Cortex of kidney (tissue), 1 donor: Measurements from ENCODE around the gene STARD3.
"Not testable (repeated sequence)": the region's sequence is repeated elsewhere in the genome, so short reads cannot be mapped to it uniquely, and the experiment has no call there.

ENCODE experiments used
- DNase-seq: peaks from one replicate; lab custom pipeline; 2025; lab: John Stamatoyannopoulos, UW

STARD3 gene

DNA sequence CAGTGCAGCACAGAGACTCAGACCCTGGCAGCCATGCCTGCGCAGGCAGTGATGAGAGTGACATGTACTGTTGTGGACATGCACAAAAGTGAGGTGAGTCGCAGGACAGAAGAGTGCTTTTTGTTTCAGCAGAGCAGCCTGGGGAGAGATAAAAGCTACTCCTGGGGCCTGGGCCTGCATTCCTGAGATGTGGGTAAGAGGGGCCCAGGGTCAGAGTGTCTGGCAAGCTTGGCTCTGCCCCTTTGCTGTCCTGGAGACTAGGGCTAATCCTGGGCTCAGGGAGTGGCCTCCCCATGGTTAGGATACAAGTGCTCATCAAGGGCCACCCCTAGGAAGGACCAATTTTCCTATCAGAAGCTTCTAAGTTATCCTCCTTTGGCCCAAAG, 58.1 kb downstream of the STARD3 start:
- DNase-seq = no peak

DNA sequence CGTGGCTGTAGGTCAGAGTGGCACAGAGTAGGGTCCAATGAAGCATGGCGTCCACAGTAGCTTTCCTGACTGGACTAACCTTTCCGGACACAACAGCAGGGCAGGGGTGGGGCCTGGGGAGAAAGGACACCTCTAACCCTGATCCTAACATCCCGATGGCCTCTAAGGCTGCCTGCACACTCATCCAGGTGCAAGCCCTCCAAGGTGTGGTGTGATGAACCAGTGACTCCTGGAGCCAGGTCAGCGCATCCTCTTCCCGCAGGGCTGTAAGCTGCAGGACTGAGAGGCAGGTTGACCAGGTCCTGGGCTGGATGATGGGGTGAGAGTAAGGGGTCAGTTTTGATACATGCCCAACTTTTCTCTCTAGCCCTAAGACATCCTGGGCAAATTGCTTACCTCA, 59.8 kb downstream of the STARD3 start:
- DNase-seq = no peak

GRCh38 chr17:39697961-39698360, 61.0 kb downstream of the STARD3 start:
- DNase-seq = no peak

GRCh38 chr17:39699157-39699817, 62.3 kb downstream of the STARD3 start:
- DNase-seq = not testable (repeated sequence)

- DNase-seq = no peak
Observed at GRCh38 chr17:39699818-39700147, 62.8 kb downstream of the STARD3 start, which contains the start of gene ERBB2. Gene ERBB2 (plus strand): TSS chr17:39700064. CDS start chr17:39700239, 175 bp downstream.

DNA sequence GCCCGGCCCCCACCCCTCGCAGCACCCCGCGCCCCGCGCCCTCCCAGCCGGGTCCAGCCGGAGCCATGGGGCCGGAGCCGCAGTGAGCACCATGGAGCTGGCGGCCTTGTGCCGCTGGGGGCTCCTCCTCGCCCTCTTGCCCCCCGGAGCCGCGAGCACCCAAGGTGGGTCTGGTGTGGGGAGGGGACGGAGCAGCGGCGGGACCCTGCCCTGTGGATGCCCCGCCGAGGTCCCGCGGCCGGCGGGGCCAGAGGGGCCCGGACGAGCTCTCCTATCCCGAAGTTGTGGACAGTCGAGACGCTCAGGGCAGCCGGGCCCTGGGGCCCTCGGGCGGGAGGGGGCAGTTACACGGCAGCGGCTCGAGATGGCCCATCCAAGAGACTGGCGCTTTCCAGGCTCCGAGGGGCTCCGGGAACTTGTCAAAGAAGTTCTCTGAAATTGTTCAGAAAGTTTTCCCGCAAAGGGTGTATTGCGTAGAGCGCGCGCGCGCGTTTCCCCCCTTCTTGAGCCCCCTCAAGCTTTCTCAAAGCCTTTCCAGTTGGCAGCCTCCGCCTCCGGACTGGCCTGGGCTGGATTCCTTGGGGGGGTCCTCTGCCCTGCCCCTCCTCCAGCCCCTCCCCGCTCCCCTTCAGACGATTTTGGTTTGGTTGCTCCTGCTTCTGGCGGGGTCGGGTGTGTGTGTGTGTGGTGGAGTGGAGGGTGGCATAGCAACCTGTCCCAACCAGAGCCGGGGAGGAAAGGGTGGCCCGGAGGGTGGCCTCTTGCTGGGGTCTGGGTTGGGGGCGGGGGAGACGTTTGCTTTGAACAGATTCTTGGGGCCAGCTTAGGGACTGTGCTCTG, 63.4 kb downstream of the STARD3 start:
- no peak for DNase-seq

DNA sequence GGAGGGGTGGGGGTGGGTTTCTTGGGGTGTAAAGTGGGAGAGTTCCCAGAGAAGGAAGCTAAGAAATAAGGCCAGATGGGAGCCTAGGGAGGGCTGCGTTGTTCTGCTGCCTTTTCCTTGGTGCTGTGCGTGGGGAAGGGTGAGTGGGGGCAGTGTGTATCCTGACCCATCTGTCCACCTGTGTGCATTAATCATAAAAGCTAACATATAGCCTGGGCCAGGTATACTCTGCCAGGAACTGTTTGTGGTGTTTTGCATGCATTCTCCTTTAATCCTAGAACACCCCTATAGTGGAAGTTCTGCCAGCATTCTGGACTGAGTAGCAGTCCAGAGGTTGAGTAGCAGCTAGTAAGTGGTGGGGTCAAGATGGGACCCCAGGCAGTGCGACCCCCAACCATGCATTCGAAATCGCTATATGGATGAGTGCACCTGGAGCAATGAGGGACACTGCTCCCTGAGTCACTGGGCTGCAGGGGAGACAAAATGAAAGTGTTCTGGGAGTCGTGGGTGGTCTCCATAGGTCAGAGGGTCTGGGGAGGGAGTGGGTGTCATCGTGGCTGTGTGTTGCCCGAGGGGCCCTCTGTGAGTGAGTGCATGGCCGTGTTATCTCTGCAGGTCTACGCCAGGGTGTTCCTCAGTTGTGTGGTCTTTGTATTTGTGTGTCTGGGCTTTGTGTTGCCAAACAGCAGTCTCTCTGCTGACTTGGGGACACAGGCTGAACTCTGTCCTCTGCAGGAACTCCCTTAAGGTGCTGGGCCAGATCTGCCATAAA, 64.3 kb downstream of the STARD3 start:
- DNase-seq = no peak

DNA sequence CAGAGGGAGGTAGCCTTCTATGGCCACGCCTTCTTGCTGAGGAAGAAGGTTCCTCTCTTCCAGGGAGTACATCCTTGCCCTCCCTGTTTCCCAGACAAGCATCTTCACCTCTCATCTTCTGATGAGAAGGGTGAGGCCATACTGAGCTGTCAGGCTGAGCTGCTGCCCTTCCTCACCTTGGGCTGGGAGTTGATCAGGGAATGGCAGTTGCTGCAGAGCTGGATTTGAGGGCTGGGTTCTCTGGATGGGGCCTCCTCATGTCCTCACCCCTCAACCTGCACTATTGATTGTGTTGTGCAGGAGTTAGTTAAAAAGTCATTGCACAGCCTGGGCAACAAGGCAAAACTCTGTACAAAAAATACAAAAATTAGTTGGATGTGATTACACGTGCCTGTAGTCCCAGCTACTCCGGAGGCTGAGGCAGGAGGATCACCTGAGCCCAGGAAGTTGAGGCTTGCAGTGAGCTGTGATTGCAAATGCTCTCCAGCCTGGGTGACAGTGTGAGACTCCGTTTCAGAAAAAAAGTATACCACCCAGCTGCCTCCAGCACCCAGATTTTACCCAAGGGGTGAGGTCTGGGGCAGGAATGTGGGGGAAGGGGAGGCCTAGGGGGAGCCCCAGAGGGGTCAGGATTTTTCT, 65.0 kb downstream of the STARD3 start:
- DNase-seq = no peak

DNA sequence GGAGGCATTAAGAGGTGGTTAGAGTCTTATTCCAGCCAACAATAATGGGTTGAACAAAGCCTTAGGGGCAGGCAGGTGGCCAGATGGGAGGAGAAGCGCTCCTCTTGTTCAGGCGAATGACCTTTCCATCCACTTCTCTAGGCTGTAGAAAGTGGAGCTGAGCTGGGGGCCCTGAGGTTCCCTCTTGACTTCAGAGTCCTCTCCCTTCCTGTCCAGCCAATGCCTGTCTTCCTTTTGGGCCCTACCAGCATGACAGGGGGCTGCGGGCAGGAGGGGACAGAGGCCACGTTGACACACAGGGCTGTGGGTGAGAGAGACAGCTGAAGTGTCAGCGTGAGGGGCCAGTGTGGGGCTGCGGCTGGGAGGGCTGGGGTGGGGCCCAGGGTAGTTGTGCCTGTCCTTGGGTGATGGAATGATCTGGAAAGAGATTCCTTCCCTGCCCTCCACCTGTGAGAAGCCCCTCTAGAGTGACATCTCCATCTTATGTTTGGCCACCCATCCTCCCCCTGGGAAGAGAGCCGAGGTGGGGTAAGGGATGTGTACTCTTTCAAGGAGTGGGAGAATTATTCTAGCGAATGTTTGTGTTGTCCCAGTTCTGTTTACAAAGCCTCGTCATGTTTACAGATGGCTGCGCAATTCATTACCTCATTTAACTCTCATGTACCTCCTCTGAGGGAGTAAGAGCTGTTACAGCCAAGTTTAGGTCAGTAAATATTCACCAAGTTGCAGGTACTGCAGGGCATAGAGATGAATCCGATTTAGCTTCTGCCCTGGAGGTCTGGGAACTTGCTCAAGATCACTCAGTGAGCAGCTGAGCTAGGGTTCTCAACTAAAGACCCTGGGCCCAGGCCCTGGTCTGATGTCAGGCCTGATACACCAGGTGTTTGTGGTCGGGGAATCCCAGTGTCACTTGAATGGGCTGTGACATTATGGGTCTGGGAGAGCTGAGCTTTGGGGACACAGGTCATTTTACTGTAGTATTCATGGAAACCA, 66.3 kb downstream of the STARD3 start:
- DNase-seq = no peak

GRCh38 chr17:39703913-39704312, 67.0 kb downstream of the STARD3 start:
- DNase-seq = no peak

GRCh38 chr17:39704821-39705551, 68.0 kb downstream of the STARD3 start:
- DNase-seq = no peak

DNA sequence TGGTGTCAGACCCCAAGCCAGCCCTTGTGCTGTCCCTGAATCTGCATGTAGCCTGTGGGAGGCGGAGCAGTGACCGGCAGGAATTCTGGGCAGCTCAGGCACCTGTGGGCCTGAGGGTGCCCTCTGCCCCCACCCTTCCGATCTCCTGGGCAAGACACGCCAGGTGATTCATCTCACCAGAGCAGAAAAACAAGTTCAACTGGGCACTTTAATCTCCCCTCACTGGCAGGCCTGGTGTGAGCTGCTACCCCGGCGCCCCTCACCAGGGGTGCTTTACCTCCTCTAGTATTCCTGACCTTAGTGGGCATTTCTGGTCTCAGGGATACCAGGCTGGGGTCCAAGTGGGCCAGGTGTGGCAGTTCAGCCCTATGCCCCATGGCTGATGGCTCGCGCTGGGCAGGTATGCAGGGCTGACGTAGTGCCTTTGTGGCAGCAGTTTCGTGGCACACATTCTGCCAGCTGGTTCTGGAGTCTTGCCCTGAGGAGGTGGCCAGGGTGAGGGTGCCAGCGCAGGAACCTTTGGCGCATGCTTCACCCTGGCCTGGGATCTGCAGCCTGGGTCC, 68.9 kb downstream of the STARD3 start:
- DNase-seq = no peak

GRCh38 chr17:39706383-39706782, 69.4 kb downstream of the STARD3 start:
- no peak for DNase-seq

DNA sequence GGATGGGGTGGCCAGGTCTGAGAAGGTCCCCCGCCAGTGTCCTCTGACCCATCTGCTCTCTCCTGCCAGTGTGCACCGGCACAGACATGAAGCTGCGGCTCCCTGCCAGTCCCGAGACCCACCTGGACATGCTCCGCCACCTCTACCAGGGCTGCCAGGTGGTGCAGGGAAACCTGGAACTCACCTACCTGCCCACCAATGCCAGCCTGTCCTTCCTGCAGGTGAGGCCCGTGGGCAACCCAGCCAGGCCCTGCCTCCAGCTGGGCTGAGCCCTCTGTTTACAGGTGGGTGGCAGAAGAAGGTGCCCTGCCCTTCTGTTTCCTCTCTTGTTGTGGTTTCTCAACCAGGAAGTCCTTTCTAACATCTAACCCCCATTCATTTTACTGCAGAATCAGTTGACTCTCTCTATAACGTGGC, 70.0 kb downstream of the STARD3 start:
- DNase-seq = no peak

GRCh38 chr17:39709319-39709997, 72.5 kb downstream of the STARD3 start:
- no peak for DNase-seq

- no peak for DNase-seq
Observed at GRCh38 chr17:39709998-39710964, 73.3 kb downstream of the STARD3 start.

- DNase-seq = not testable (repeated sequence)
Observed at GRCh38 chr17:39711071-39711470, 74.1 kb downstream of the STARD3 start.

DNA sequence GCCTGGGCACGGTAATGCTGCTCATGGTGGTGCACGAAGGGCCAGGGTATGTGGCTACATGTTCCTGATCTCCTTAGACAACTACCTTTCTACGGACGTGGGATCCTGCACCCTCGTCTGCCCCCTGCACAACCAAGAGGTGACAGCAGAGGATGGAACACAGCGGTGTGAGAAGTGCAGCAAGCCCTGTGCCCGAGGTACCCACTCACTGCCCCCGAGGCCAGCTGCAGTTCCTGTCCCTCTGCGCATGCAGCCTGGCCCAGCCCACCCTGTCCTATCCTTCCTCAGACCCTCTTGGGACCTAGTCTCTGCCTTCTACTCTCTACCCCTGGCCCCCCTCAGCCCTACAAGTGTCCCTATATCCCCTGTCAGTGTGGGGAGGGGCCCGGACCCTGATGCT, 74.9 kb downstream of the STARD3 start:
- no peak for DNase-seq
